Measurements from ENCODE around the gene TRIM3. TPM values are rescaled to one million over a fixed set of nuclear protein-coding genes. Genes with fewer than 3 reads are reported as not detected.

TRIM3 gene
- total and polyA plus RNA-seq, 2 donors (not counting 1 experiment from before 2014, with no cell fraction given), result 11.4 to 20.1 TPM

DNA sequence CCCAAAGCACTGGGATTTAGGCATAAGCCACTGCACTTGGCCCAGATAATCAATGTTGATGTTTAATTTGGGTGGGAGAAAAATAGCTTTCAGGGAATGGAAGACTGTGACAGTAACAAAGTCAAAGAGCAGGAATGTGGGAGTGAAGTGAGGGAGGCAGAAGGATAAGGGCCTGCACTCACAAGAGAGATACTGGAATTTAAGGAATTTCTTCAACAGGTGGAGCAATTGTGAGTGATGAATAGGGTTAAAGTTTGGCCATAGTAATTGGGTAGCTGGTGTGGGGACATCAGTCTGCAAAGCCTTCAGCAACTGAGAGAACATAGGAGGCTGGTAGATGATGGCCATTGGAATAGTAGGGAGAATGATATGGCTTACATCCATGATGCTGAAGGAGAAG lies 46.2 kb downstream of the TRIM3 start:
- intact Hi-C loops (cut with micrococcal nuclease), result no loop called here
- Mint-ChIP-seq H3K9me3 (ENCODE audit: insufficient read depth) (no peaks in the 10 kb centered on the region), H3K27me3 (peaks cover 31% of the 10 kb centered on the region), H3K27ac (no peak overlapping the region), H3K4me1 (no peaks in the 10 kb centered on the region), H3K4me3 (no peak overlapping the region)
- Histone ChIP-seq H3K27ac (ENCODE audit: low read length in 2 of 2) (no peak overlapping the region), H3K36me3 (replicated peaks in 1 of 2; ENCODE audit: control extremely low read depth in 1 of 2, control insufficient read depth in 1 of 2, extremely low read depth in 1 of 2, insufficient read depth in 2 of 2, low read length in 1 of 2) (no peaks in the 10 kb centered on the region), H3K9ac (ENCODE audit: low read length) (no peak overlapping the region), H3K27me3 (replicated peaks in 1 of 4; ENCODE audit: control extremely low read depth in 1 of 4, control insufficient read depth in 3 of 4, insufficient read depth in 4 of 4, low read length in 3 of 4) (peaks cover 0 to 11% (median 10%) of the 10 kb centered on the region in 4 experiments), H3K4me1 (ENCODE audit: control insufficient read depth in 2 of 2, insufficient read depth in 2 of 2, low read length in 2 of 2) (no peaks in the 10 kb centered on the region), H4K20me1 (ENCODE audit: control insufficient read depth, insufficient read depth, low read length, poor library complexity, severe bottlenecking) (no peaks in the 10 kb centered on the region), H3K79me2 (ENCODE audit: control insufficient read depth, insufficient read depth, low read length) (no peaks in the 10 kb centered on the region), H3K4me3 (ENCODE audit: control extremely low read depth in 1 of 5, extremely low read depth in 1 of 5, insufficient read depth in 1 of 5, low read depth in 2 of 5, low read length in 4 of 5) (no peak overlapping the region), H2AFZ (ENCODE audit: insufficient read depth, low read depth, low read length, poor library complexity, severe bottlenecking) (no peak overlapping the region), H3K9me3 (ENCODE audit: control extremely low read depth in 1 of 3, control insufficient read depth in 2 of 3, insufficient read depth in 1 of 3, low read length in 2 of 3) (no peaks in the 10 kb centered on the region), H3K4me2 (replicated peaks; ENCODE audit: low read depth, low read length, poor library complexity, severe bottlenecking) (no peak overlapping the region)
- ATAC-seq (ENCODE audit: low read depth), result no peak
- ChIA-PET POLR2A (no interaction called here), CTCF (interaction anchor here (1.3 to 2.4 kb wide), 4 partner anchors 10 to 49 kb away, joined by 4 to 12 read pairs (median 5); no protein-coding TSS in a partner anchor)
- no peak for DNase-seq
- TF ChIP-seq, protein P1, sequence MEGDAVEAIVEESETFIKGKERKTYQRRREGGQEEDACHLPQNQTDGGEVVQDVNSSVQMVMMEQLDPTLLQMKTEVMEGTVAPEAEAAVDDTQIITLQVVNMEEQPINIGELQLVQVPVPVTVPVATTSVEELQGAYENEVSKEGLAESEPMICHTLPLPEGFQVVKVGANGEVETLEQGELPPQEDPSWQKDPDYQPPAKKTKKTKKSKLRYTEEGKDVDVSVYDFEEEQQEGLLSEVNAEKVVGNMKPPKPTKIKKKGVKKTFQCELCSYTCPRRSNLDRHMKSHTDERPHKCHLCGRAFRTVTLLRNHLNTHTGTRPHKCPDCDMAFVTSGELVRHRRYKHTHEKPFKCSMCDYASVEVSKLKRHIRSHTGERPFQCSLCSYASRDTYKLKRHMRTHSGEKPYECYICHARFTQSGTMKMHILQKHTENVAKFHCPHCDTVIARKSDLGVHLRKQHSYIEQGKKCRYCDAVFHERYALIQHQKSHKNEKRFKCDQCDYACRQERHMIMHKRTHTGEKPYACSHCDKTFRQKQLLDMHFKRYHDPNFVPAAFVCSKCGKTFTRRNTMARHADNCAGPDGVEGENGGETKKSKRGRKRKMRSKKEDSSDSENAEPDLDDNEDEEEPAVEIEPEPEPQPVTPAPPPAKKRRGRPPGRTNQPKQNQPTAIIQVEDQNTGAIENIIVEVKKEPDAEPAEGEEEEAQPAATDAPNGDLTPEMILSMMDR (IDR thresholded peaks at IDR 0.05), result no peak

DNA sequence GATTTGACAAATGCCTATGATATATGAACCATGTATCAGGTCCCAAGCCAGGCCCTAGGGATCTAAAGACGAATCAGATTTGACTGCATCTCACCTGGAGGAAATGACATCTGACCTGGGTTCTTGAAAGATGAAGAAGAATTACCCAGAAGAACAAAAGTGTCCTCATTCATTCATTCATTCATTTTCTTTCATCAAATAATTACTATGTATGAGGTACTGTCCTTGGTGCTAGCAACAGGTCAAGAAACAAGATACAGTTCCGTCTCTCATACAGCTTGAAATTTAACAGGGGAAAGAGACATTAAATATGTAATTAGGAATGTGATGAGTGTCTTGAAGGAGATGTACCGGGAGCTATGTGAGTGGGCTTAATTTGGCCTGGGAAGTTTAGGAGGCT lies 53.1 kb downstream of the TRIM3 start:
- Histone ChIP-seq H3K79me2 (ENCODE audit: control insufficient read depth, insufficient read depth, low read length) (peaks cover 9% of the 10 kb centered on the region), H4K20me1 (ENCODE audit: control insufficient read depth, insufficient read depth, low read length, poor library complexity, severe bottlenecking) (no peaks in the 10 kb centered on the region), H3K27ac (ENCODE audit: low read length in 2 of 2) (no peak overlapping the region), H3K4me1 (ENCODE audit: control insufficient read depth in 2 of 2, insufficient read depth in 2 of 2, low read length in 2 of 2) (peaks cover 20 to 21% of the 10 kb centered on the region in 2 donors), H3K9me3 (ENCODE audit: control extremely low read depth in 1 of 3, control insufficient read depth in 2 of 3, insufficient read depth in 1 of 3, low read length in 2 of 3) (no peaks in the 10 kb centered on the region), H3K4me2 (replicated peaks; ENCODE audit: low read depth, low read length, poor library complexity, severe bottlenecking) (no peak overlapping the region), H2AFZ (ENCODE audit: insufficient read depth, low read depth, low read length, poor library complexity, severe bottlenecking) (no peak overlapping the region), H3K9ac (ENCODE audit: low read length) (no peak overlapping the region), H3K36me3 (replicated peaks in 1 of 2; ENCODE audit: control extremely low read depth in 1 of 2, control insufficient read depth in 1 of 2, extremely low read depth in 1 of 2, insufficient read depth in 2 of 2, low read length in 1 of 2) (no peaks in the 10 kb centered on the region), H3K4me3 (ENCODE audit: control extremely low read depth in 1 of 5, extremely low read depth in 1 of 5, insufficient read depth in 1 of 5, low read depth in 2 of 5, low read length in 4 of 5) (no peak overlapping the region), H3K27me3 (replicated peaks in 1 of 4; ENCODE audit: control extremely low read depth in 1 of 4, control insufficient read depth in 3 of 4, insufficient read depth in 4 of 4, low read length in 3 of 4) (peaks cover 0 to 11% (median 9%) of the 10 kb centered on the region in 4 experiments)
- DNase-seq, result no peak
- ChIA-PET POLR2A (no interaction called here), CTCF (interaction anchor here (1.3 to 6.0 kb wide), 2 partner anchors 23 to 42 kb away, joined by 9 to 29 read pairs; no protein-coding TSS in a partner anchor)
- intact Hi-C loops (cut with micrococcal nuclease), result no loop called here
- Mint-ChIP-seq H3K27me3 (peaks cover 40% of the 10 kb centered on the region), H3K4me1 (peaks cover 7% of the 10 kb centered on the region), H3K27ac (no peak overlapping the region), H3K4me3 (no peak overlapping the region), H3K9me3 (ENCODE audit: insufficient read depth) (no peaks in the 10 kb centered on the region)
- 82% methylated on average over 2 of the region's 3 CpGs for WGBS (ENCODE audit: insufficient coverage)
- TF ChIP-seq, protein P1 (IDR thresholded peaks at IDR 0.05), result no peak
- no peak for TF ChIP-seq EZH2 (IDR thresholded peaks at IDR 0.05; ENCODE audit: borderline replicate concordance, insufficient read depth, low read depth, low read length, poor library complexity, severe bottlenecking)
- ATAC-seq (ENCODE audit: low read depth), result no peak
